Measurements from ENCODE around the gene UNC13A. TPM values are rescaled to one million over a fixed set of nuclear protein-coding genes. Genes with fewer than 3 reads are reported as not detected.

UNC13A gene
- total RNA-seq, 1 experiment from 2014 or later: 0.28 TPM

DNA sequence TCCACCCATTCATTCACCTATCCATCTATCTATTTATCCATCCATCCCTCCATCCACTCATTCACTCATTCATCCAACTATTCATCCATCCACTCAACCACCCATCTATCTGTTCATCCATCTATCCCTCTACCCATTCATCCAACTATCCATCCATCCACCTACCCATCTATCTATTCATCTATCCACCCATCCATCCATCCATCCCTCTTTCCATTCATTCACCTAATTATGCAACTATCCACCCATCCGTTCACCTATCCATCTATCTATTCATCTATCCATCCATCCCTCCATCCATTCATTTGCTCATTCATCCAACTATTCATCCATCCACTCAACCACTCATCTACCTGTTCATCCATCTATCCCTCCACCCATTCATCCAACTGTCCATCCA, 54.5 kb downstream of the UNC13A start:
- no peak overlapping the region for H3K4me3 Mint-ChIP-seq (ENCODE audit: low read depth, unreplicated experiment)

GRCh38 chr19:17632577-17632976, 55.6 kb downstream of the UNC13A start:
- intact Hi-C loops (cut with micrococcal nuclease; ENCODE audit: unreplicated experiment): no loop called here
- H3K9me3 Mint-ChIP-seq (ENCODE audit: low read depth, unreplicated experiment): no peaks in the 10 kb centered on the region
- H3K27me3 Mint-ChIP-seq (ENCODE audit: unreplicated experiment): peaks cover 9% of the 10 kb centered on the region
- no peak overlapping the region for H3K4me3 Mint-ChIP-seq (ENCODE audit: low read depth, unreplicated experiment)
- no peak overlapping the region for H3K27ac Mint-ChIP-seq (ENCODE audit: unreplicated experiment)
- H3K4me1 Mint-ChIP-seq (ENCODE audit: low read depth, unreplicated experiment): no peaks in the 10 kb centered on the region
- no peaks in the 10 kb centered on the region for H3K36me3 Mint-ChIP-seq (ENCODE audit: insufficient read depth, unreplicated experiment)
- no peak for DNase-seq
- TF ChIP-seq, protein P1, sequence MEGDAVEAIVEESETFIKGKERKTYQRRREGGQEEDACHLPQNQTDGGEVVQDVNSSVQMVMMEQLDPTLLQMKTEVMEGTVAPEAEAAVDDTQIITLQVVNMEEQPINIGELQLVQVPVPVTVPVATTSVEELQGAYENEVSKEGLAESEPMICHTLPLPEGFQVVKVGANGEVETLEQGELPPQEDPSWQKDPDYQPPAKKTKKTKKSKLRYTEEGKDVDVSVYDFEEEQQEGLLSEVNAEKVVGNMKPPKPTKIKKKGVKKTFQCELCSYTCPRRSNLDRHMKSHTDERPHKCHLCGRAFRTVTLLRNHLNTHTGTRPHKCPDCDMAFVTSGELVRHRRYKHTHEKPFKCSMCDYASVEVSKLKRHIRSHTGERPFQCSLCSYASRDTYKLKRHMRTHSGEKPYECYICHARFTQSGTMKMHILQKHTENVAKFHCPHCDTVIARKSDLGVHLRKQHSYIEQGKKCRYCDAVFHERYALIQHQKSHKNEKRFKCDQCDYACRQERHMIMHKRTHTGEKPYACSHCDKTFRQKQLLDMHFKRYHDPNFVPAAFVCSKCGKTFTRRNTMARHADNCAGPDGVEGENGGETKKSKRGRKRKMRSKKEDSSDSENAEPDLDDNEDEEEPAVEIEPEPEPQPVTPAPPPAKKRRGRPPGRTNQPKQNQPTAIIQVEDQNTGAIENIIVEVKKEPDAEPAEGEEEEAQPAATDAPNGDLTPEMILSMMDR (IDR thresholded peaks at IDR 0.05; ENCODE audit: unreplicated experiment): no peak
- no TSS peak for BruUV-seq (replicated peaks)
- CTCF ChIA-PET: no interaction called here

More for the DNA sequence above, 54.5 kb downstream of the UNC13A start:
- intact Hi-C loops (cut with micrococcal nuclease; ENCODE audit: unreplicated experiment): no loop called here
- no TSS peak for BruUV-seq (replicated peaks)
- no peaks in the 10 kb centered on the region for H3K4me1 Mint-ChIP-seq (ENCODE audit: low read depth, unreplicated experiment)
- H3K27ac Mint-ChIP-seq (ENCODE audit: unreplicated experiment): no peak overlapping the region
- no peak for DNase-seq
- CTCF ChIA-PET: no interaction called here
- peaks cover 9% of the 10 kb centered on the region for H3K27me3 Mint-ChIP-seq (ENCODE audit: unreplicated experiment)
- TF ChIP-seq, protein P1 (IDR thresholded peaks at IDR 0.05; ENCODE audit: unreplicated experiment): no peak
- no peaks in the 10 kb centered on the region for H3K9me3 Mint-ChIP-seq (ENCODE audit: low read depth, unreplicated experiment)
- no peaks in the 10 kb centered on the region for H3K36me3 Mint-ChIP-seq (ENCODE audit: insufficient read depth, unreplicated experiment)

DNA sequence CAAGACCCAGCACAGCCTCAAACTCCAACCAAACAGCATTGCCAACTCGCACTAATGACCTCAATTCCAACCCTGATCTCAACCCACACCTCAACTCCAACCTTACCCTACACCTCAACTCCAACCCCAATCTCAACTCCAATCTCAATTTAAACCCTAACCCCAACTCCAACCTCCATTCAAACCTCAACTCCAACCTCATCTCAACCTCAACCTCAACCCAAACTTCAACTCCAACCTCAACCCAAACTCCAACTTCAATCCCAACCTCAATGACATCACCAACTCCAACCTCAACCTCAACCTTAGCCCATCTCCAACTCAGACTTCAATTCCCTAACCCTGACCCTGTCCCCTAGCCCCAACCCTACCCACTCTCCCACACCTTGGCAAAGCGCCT, 58.4 kb downstream of the UNC13A start:
- CTCF ChIA-PET: no interaction called here
- intact Hi-C loops (cut with micrococcal nuclease; ENCODE audit: unreplicated experiment): no loop called here
- BruUV-seq (replicated peaks): no TSS peak

DNA sequence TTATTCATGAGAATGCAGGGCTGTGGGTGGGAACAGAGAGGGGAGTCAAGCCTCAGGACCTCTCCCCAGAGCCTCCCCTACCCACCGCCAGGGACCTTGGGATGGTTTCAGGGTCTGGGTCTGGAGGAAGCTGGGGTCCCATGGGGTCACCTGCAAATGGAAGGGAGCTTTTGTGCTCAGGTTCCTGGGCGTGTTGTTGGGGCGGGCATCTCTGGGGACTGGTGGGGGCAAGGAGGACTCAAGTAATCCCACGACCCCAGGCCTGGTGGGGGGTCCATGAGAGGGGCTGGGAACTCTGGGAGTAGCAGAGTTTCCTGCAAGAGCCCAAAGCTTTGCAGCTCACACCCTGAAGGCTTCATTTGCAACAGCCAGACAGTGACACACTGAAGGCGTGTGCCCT, 60.2 kb downstream of the UNC13A start:
- Mint-ChIP-seq H3K4me1 (ENCODE audit: low read depth, unreplicated experiment) (no peaks in the 10 kb centered on the region), H3K9me3 (ENCODE audit: low read depth, unreplicated experiment) (no peaks in the 10 kb centered on the region), H3K4me3 (ENCODE audit: low read depth, unreplicated experiment) (no peak overlapping the region), H3K27me3 (ENCODE audit: unreplicated experiment) (peaks cover 19% of the 10 kb centered on the region), H3K27ac (ENCODE audit: unreplicated experiment) (no peak overlapping the region), H3K36me3 (ENCODE audit: insufficient read depth, unreplicated experiment) (no peaks in the 10 kb centered on the region)
- CTCF ChIA-PET: no interaction called here
- no TSS peak for BruUV-seq (replicated peaks)
- intact Hi-C loops (cut with micrococcal nuclease; ENCODE audit: unreplicated experiment): no loop called here
- DNase-seq: no peak
- TF ChIP-seq, protein P1 (IDR thresholded peaks at IDR 0.05; ENCODE audit: unreplicated experiment): no peak

More for the DNA sequence above, 58.4 kb downstream of the UNC13A start:
- Mint-ChIP-seq H3K4me1 (ENCODE audit: low read depth, unreplicated experiment) (no peaks in the 10 kb centered on the region), H3K9me3 (ENCODE audit: low read depth, unreplicated experiment) (no peaks in the 10 kb centered on the region), H3K27ac (ENCODE audit: unreplicated experiment) (no peak overlapping the region), H3K4me3 (ENCODE audit: low read depth, unreplicated experiment) (no peak overlapping the region), H3K27me3 (ENCODE audit: unreplicated experiment) (peaks cover 19% of the 10 kb centered on the region), H3K36me3 (ENCODE audit: insufficient read depth, unreplicated experiment) (no peaks in the 10 kb centered on the region)
- TF ChIP-seq, protein P1 (IDR thresholded peaks at IDR 0.05; ENCODE audit: unreplicated experiment): no peak
- DNase-seq: no peak
